Measurements from ENCODE around the gene PINK1. TPM values are rescaled to one million over a fixed set of nuclear protein-coding genes. Genes with fewer than 3 reads are reported as not detected.

Gene PINK1
- total RNA-seq, 1 experiment from 2014 or later: 48.6 TPM

GRCh38 chr1:20657024-20657423 is 23.8 kb downstream of the PINK1 start:
- TF ChIP-seq CTCF (conservative IDR thresholded peaks at IDR 0.05) (no peak), EZH2 (IDR thresholded peaks at IDR 0.05; ENCODE audit: low read depth) (no peak)
- ChIA-PET POLR2A (ENCODE audit: unreplicated experiment) (no interaction called here), CTCF (no interaction called here)
- H3K9me2 ChIP-seq (ENCODE audit: insufficient read depth): no peaks in the 10 kb centered on the region
- DNase-seq: no peak
- no peak overlapping the region for H2AFZ ChIP-seq
- no peaks in the 10 kb centered on the region; the same call in 1 of the 2 replicates for H3K36me3 ChIP-seq (ENCODE audit: low read depth)
- no peaks in the 10 kb centered on the region for H3K27me3 ChIP-seq (ENCODE audit: insufficient read depth, low read depth)
- H3K4me3 ChIP-seq: no peak overlapping the region
- H3K27ac ChIP-seq: no peak overlapping the region
- H3K9me3 ChIP-seq (ENCODE audit: insufficient read depth, low read depth): no peaks in the 10 kb centered on the region
- intact Hi-C loops (cut with micrococcal nuclease; ENCODE audit: unreplicated experiment): no loop called here
- H3K4me2 ChIP-seq: no peak overlapping the region
- H3K79me2 ChIP-seq (ENCODE audit: low read depth): peaks cover 52% of the 10 kb centered on the region
- peaks cover 8% of the 10 kb centered on the region; the same call in 1 of the 2 replicates for H3F3A ChIP-seq (ENCODE audit: insufficient read depth, low read depth)
- BruUV-seq (replicated peaks): no TSS peak
- H3K4me1 ChIP-seq (replicated peaks; ENCODE audit: insufficient read depth): peaks cover 11% of the 10 kb centered on the region; the same call in 1 of the 2 replicates
- peaks cover 9% of the 10 kb centered on the region; the same call in 1 of the 2 replicates for H4K20me1 ChIP-seq (ENCODE audit: insufficient read depth)

- intact Hi-C loops (cut with micrococcal nuclease; ENCODE audit: unreplicated experiment): no loop called here
- no peak for DNase-seq
- ChIA-PET POLR2A (ENCODE audit: unreplicated experiment) (no interaction called here), CTCF (interaction anchor here (0.7 kb wide), 1 partner anchor 268 kb away, joined by 12 read pairs; no protein-coding TSS in a partner anchor)
- Histone ChIP-seq H3F3A (ENCODE audit: insufficient read depth, low read depth) (peaks cover 4% of the 10 kb centered on the region; the same call in 1 of the 2 replicates), H3K36me3 (ENCODE audit: low read depth) (no peaks in the 10 kb centered on the region; the same call in 1 of the 2 replicates), H3K9me2 (ENCODE audit: insufficient read depth) (no peaks in the 10 kb centered on the region), H2AFZ (no peak overlapping the region), H3K4me3 (no peak overlapping the region), H3K9me3 (ENCODE audit: insufficient read depth, low read depth) (no peaks in the 10 kb centered on the region), H3K4me1 (replicated peaks; ENCODE audit: insufficient read depth) (peaks cover 11% of the 10 kb centered on the region), H3K27me3 (ENCODE audit: insufficient read depth, low read depth) (no peaks in the 10 kb centered on the region), H4K20me1 (ENCODE audit: insufficient read depth) (peaks cover 9% of the 10 kb centered on the region; the same call in 1 of the 2 replicates), H3K4me2 (no peak overlapping the region), H3K27ac (no peak overlapping the region), H3K79me2 (ENCODE audit: low read depth) (peaks cover 52% of the 10 kb centered on the region)
- BruUV-seq (replicated peaks): no TSS peak
- TF ChIP-seq CTCF (conservative IDR thresholded peaks at IDR 0.05) (no peak), EZH2 (IDR thresholded peaks at IDR 0.05; ENCODE audit: low read depth) (no peak)
These were observed 25.1 kb downstream of the PINK1 start for GRCh38 chr1:20658166-20658915.

- Histone ChIP-seq H3K27me3 (ENCODE audit: insufficient read depth, low read depth) (no peaks in the 10 kb centered on the region), H3K36me3 (ENCODE audit: low read depth) (no peaks in the 10 kb centered on the region; the same call in 1 of the 2 replicates), H3K9me3 (ENCODE audit: insufficient read depth, low read depth) (no peaks in the 10 kb centered on the region), H3F3A (ENCODE audit: insufficient read depth, low read depth) (no peaks in the 10 kb centered on the region; the same call in 1 of the 2 replicates), H3K79me2 (ENCODE audit: low read depth) (peaks cover 52% of the 10 kb centered on the region), H3K9me2 (ENCODE audit: insufficient read depth) (no peaks in the 10 kb centered on the region), H3K4me3 (peak overlapping the region; percentile 92), H3K4me1 (replicated peaks; ENCODE audit: insufficient read depth) (peaks cover 11% of the 10 kb centered on the region), H4K20me1 (ENCODE audit: insufficient read depth) (peaks cover 9% of the 10 kb centered on the region; the same call in 1 of the 2 replicates), H3K27ac (no peak overlapping the region), H3K4me2 (peak overlapping the region; percentile 90), H2AFZ (peak overlapping the region; percentile 84)
- no peak for DNase-seq
- no peak for TF ChIP-seq EZH2 (IDR thresholded peaks at IDR 0.05; ENCODE audit: low read depth)
- TF ChIP-seq CTCF (conservative IDR thresholded peaks at IDR 0.05): no peak
- POLR2A ChIA-PET (ENCODE audit: unreplicated experiment): interaction anchor here (0.6 kb wide), 1 partner anchor 389 kb away, joined by 4 read pairs; no protein-coding TSS in a partner anchor
- intact Hi-C loops (cut with micrococcal nuclease; ENCODE audit: unreplicated experiment): no loop called here
- BruUV-seq (replicated peaks): TSS peak; percentile 64
- CTCF ChIA-PET: interaction anchor here (0.6 kb wide), 1 partner anchor 138 kb away, joined by 10 read pairs; no protein-coding TSS in a partner anchor
These were observed 27.1 kb downstream of the PINK1 start for GRCh38 chr1:20660363-20660762.
